Loucy (cell line): ENCODE data around the gene MED8.

Experiments
- H2AFZ ChIP-seq: fragments of 200-600 bp; sonication (generic); 2 replicates; pipeline ENCODE4 v1.6.0; 2016; ENCODE audit warnings: antibody characterized with exemption, mild to moderate bottlenecking, low read length, moderate library complexity
- H3F3A ChIP-seq: fragments of 200-600 bp; 2 replicates; pipeline ENCODE4 v1.6.0; 2016; ENCODE audit warnings: antibody characterized with exemption, low read depth, mild to moderate bottlenecking
- H3K27me3 ChIP-seq: fragments of 200-600 bp; sonication (generic); 2 replicates; pipeline ENCODE4 v1.6.1; 2014; ENCODE audit warnings: low read length, mild to moderate bottlenecking; ENCODE audit not compliant: insufficient read depth, poor library complexity, severe bottlenecking
- H3K36me3 ChIP-seq: fragments of 200-600 bp; sonication (generic); 2 replicates; pipeline ENCODE4 v1.6.1; 2016; ENCODE audit warnings: low read length; ENCODE audit not compliant: insufficient read depth
- H3K4me1 ChIP-seq: fragments of 200-600 bp; sonication (generic); 2 replicates; pipeline ENCODE4 v1.5.1; 2014; ENCODE audit warnings: low read length, mild to moderate bottlenecking; ENCODE audit not compliant: insufficient read depth, poor library complexity, severe bottlenecking
- H3K4me2 ChIP-seq: fragments of 200-600 bp; sonication (generic); 2 replicates; pipeline ENCODE4 v1.6.0; 2014; ENCODE audit warnings: antibody characterized with exemption, low read length, low read depth, mild to moderate bottlenecking; ENCODE audit not compliant: poor library complexity, severe bottlenecking
- H3K4me3 ChIP-seq: fragments of 200-600 bp; sonication (generic); 2 replicates; pipeline ENCODE4 v1.5.1; 2014; ENCODE audit warnings: low read length, mild to moderate bottlenecking, mixed read lengths; ENCODE audit not compliant: poor library complexity, severe bottlenecking
- H3K79me2 ChIP-seq: fragments of 200-600 bp; sonication (generic); 2 replicates; pipeline ENCODE4 v1.6.1; 2014; ENCODE audit warnings: low read length; ENCODE audit not compliant: insufficient read depth
- H3K9ac ChIP-seq: fragments of 200-600 bp; sonication (generic); 2 replicates; pipeline ENCODE4 v1.6.0; 2014; ENCODE audit warnings: mild to moderate bottlenecking, low read depth, low read length, moderate library complexity; ENCODE audit not compliant: poor library complexity, severe bottlenecking
- H3K9me2 ChIP-seq: fragments of 200-600 bp; sonication (generic); replicated peaks from 2 replicates; pipeline ENCODE4 v1.6.1; 2016; ENCODE audit warnings: low read depth, low read length, mixed read lengths
- H3K9me3 ChIP-seq: fragments of 200-600 bp; sonication (generic); 2 replicates; pipeline ENCODE4 v1.6.1; 2014; ENCODE audit warnings: mild to moderate bottlenecking, antibody characterized with exemption, low read length, low read depth; ENCODE audit not compliant: insufficient read depth
- H4K20me1 ChIP-seq: fragments of 200-600 bp; sonication (generic); 2 replicates; pipeline ENCODE4 v1.6.0; 2014; ENCODE audit warnings: antibody characterized with exemption, low read length, mild to moderate bottlenecking; ENCODE audit not compliant: insufficient read depth, poor library complexity, severe bottlenecking
- CTCF ChIP-seq: fragments of 200-600 bp; sonication (generic); conservative IDR thresholded peaks from 2 replicates; pipeline ENCODE4 v1.5.1; 2014; ENCODE audit warnings: mild to moderate bottlenecking, antibody characterized with exemption, low read length
- EZH2phosphoT487 ChIP-seq: fragments of 200-600 bp; IDR thresholded peaks from 2 replicates; pipeline ENCODE4 v1.6.1; 2018; ENCODE audit warnings: antibody characterized with exemption, mild to moderate bottlenecking, moderate library complexity, borderline replicate concordance

MED8 gene

GRCh38 chr1:43340559-43340958 lies 49.0 kb downstream of the MED8 start:
- Histone ChIP-seq H3K79me2 (no peaks in the 10 kb centered on the region), H3K4me2 (no peak overlapping the region), H3K4me3 (no peak overlapping the region), H3K36me3 (no peaks in the 10 kb centered on the region), H3K9me3 (no peaks in the 10 kb centered on the region), H4K20me1 (no peaks in the 10 kb centered on the region), H3K27me3 (no peaks in the 10 kb centered on the region), H3F3A (no peaks in the 10 kb centered on the region), H3K9ac (no peak overlapping the region), H2AFZ (no peak overlapping the region), H3K4me1 (peaks cover 16% of the 10 kb centered on the region), H3K9me2 (no peaks in the 10 kb centered on the region)
- no peak for TF ChIP-seq CTCF
- no peak for TF ChIP-seq EZH2phosphoT487

- Histone ChIP-seq H3K4me3 (no peak overlapping the region), H3K4me2 (no peak overlapping the region), H3K9ac (no peak overlapping the region), H3K4me1 (peaks cover 16% of the 10 kb centered on the region), H4K20me1 (no peaks in the 10 kb centered on the region), H3F3A (no peaks in the 10 kb centered on the region), H3K9me3 (no peaks in the 10 kb centered on the region), H3K79me2 (no peaks in the 10 kb centered on the region), H2AFZ (no peak overlapping the region), H3K27me3 (no peaks in the 10 kb centered on the region), H3K36me3 (no peaks in the 10 kb centered on the region), H3K9me2 (no peaks in the 10 kb centered on the region)
- TF ChIP-seq EZH2phosphoT487: no peak
- TF ChIP-seq CTCF: no peak
Measured at GRCh38 chr1:43339584-43340232, 49.9 kb downstream of the MED8 start.

GRCh38 chr1:43338001-43338400 lies 51.6 kb downstream of the MED8 start:
- no peak for TF ChIP-seq EZH2phosphoT487
- no peak for TF ChIP-seq CTCF
- Histone ChIP-seq H3K9me3 (no peaks in the 10 kb centered on the region), H3K27me3 (no peaks in the 10 kb centered on the region), H3K4me1 (peaks cover 16% of the 10 kb centered on the region), H3K79me2 (no peaks in the 10 kb centered on the region), H3K4me3 (peak overlapping the region; percentile 62), H3F3A (no peaks in the 10 kb centered on the region), H3K4me2 (peak overlapping the region; percentile 62), H3K9me2 (no peaks in the 10 kb centered on the region), H4K20me1 (no peaks in the 10 kb centered on the region), H3K9ac (peak overlapping the region; percentile 46), H2AFZ (peak overlapping the region; percentile 57; the same call in 1 of the 2 replicates), H3K36me3 (no peaks in the 10 kb centered on the region)
